Mucosa of descending colon (tissue), 3 donors: ENCODE data around the gene ALG2. TPM values are rescaled to one million over a fixed set of nuclear protein-coding genes. Genes with fewer than 3 reads are reported as not detected.
A peak's percentile ranks its signal among the peaks of the same experiment; 100 is the strongest.

Experiments used
- ATAC-seq: fragments of 200-7000 bp; cut with Tn5 transposase; one replicate; pipeline ENCODE4 v1.9.1; 2020; ENCODE audit warnings: mild to moderate bottlenecking, moderate library complexity
- DNase-seq, 3 donors: peaks; one replicate each; pipeline ENCODE4 v3.0.0-alpha.2; 2020
- H3K36me3 ChIP-seq: fragments of 200-600 bp; one replicate; pipeline ENCODE4 v1.8.0; 2021; ENCODE audit warnings: low read depth, mild to moderate bottlenecking
- H3K4me1 ChIP-seq: fragments of 200-600 bp; one replicate; pipeline ENCODE4 v1.8.0; 2021; ENCODE audit warnings: low read depth, mild to moderate bottlenecking
- H3K4me3 ChIP-seq: fragments of 200-600 bp; one replicate; pipeline ENCODE4 v1.8.0; 2021; ENCODE audit warnings: mild to moderate bottlenecking
- H3K9me3 ChIP-seq: fragments of 200-600 bp; one replicate; pipeline ENCODE4 v1.8.0; 2021; ENCODE audit warnings: mild to moderate bottlenecking
- CTCF ChIP-seq: fragments of 200-600 bp; IDR thresholded peaks from one replicate; pipeline ENCODE4 v1.8.0; 2022; ENCODE audit warnings: antibody characterized with exemption, mild to moderate bottlenecking
- intact Hi-C, 2 donors: fragments of 100-400 bp; cut with DNase I in 1 of 2; cut with micrococcal nuclease in 1 of 2; formaldehyde crosslinking; loops; one replicate each; pipeline versions ENCODE4 v1.11.0 to v1.11.1; 2022; cut with DNase I, micrococcal nuclease
- long read RNA-seq, 2 donors: library from polyadenylated mRNA; unstranded; transcript quantifications; one replicate each; pipeline ENCODE4 v2.0.0, GENCODE V29; 2019 to 2021
- total RNA-seq, 3 donors: library from RNA; stranded (reverse); fragmentation: NEBNext Ultra II Directional in 2 of 3; extraction: Animal tissue kit (Norgen Biotek cat#: 25700) in 2 of 3; gene quantifications; one replicate each; pipeline versions ENCODE4 v1.2.1 to v1.2.4, GENCODE V29; 2021 to 2023
- donor health status: DM: no; HTN: no; CAD: no; lungs with moderate emphysema.
- donor health status: DM: no; HTN: no; CAD: no.
- donor health status: DM: no; HTN: yes; CAD: no.

ALG2 gene
- 10 to 100 TPM; 27.0 to 30.5 (median 30.0) TPM for total RNA-seq
- long read RNA-seq, donor 1, transcript ALG2-203 (2 exons, 1,880 nt): major isoform, 22 of 27 reads
- long read RNA-seq, donor 1, partial matches to known transcripts: 0 of 27 reads
- long read RNA-seq, donor 1, other reads (novel, unspliced or antisense): 1 of 27 reads
- long read RNA-seq, donor 2, transcript ALG2-203 (2 exons, 1,880 nt): major isoform, 45 of 50 reads
- long read RNA-seq, donor 2, partial matches to known transcripts: 1 of 50 reads
- long read RNA-seq, donor 2, other reads (novel, unspliced or antisense): 1 of 50 reads

DNA sequence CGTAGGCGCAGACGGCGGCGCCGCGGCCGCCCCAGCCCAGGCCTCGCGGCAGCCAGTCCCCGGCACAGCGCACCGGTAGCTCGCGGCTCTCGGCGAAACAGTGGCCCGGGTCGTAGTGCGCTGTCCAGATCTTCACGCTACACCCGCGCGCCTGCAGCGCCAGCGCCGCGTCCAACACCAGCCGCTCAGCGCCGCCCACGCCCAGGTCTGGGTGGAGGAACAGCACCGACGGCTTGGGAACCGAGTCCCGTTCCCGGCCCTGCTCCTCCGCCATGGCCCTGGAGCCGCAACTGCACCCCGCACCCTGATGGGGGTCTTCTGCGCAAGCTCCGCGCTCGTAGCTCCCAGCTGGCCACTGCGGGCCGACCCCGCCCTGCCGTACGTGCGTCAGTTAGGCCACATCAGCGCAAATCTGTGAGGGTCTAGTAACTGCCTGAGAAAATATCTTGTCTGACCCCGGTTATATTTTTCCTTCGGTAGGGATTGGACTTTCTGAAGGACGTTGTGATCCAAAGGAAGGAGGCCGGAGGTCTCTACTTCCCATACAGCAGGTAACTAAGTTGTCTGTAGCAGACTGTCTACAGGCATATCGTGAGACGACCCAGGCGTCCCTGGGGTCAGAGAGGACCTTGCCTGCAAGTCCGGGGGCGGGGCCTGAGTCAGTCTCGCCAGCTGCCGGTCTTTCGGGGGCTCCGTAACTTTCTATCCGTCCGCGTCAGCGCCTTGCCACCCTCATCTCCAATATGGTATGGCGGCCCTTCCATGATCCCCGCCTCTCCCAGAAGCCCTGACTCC, at the start of gene ALG2, which contains the start of gene SEC61B:
Gene ALG2 (minus strand): TSS at position 322 of the 795 bp plus-strand sequence. CDS start 48 bp downstream, at position 274.
Gene SEC61B (plus strand): TSS at position 662 of the 795 bp plus-strand sequence. CDS start 82 bp downstream, at position 744.
- H3K4me3 ChIP-seq: peak within 1 kb of the TSS; percentile 98
- TF ChIP-seq CTCF: no peak
- no peaks in the 10 kb centered on the region for H3K36me3 ChIP-seq
- ATAC-seq: peak; percentile 97
- intact Hi-C loops: no loop called here
- DNase-seq: peak; percentile 93 to 97 (median 96)
- no peaks in the 10 kb centered on the region for H3K9me3 ChIP-seq
- H3K4me1 ChIP-seq: peaks cover 26% of the 10 kb centered on the region

DNA sequence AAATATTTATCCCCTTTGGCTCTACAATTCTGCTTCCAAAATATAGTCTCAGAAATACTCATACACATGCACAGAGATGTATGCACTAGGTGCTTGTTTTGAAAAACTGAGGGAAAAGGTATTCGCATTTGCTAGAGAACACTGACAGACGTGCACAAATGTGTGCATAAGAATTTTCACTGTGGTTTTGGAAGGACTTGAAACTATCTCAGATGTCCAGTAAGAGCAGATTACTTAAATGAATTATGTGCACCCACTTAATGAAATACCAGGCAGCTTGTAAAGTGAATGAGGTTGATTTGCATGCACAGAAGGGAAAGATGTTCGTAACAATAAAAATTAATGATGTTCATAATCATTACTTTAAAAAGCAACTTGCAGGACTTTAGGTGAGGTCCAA, 48.7 kb upstream of the ALG2 start:
- no peak for ATAC-seq
- no peak for TF ChIP-seq CTCF
- intact Hi-C loops: no loop called here

GRCh38 chr9:99269416-99269815, 47.7 kb upstream of the ALG2 start:
- ATAC-seq (no peak), DNase-seq (no peak)
- TF ChIP-seq CTCF: no peak
- Histone ChIP-seq H3K4me3 (no peak overlapping the region), H3K4me1 (no peaks in the 10 kb centered on the region), H3K9me3 (no peaks in the 10 kb centered on the region), H3K36me3 (no peaks in the 10 kb centered on the region)
- intact Hi-C loops: no loop called here

More for the DNA sequence above, 48.7 kb upstream of the ALG2 start:
- H3K9me3 ChIP-seq: no peaks in the 10 kb centered on the region
- H3K36me3 ChIP-seq: no peaks in the 10 kb centered on the region
- no peak overlapping the region for H3K4me3 ChIP-seq
- DNase-seq: no peak
- H3K4me1 ChIP-seq: no peaks in the 10 kb centered on the region

DNA sequence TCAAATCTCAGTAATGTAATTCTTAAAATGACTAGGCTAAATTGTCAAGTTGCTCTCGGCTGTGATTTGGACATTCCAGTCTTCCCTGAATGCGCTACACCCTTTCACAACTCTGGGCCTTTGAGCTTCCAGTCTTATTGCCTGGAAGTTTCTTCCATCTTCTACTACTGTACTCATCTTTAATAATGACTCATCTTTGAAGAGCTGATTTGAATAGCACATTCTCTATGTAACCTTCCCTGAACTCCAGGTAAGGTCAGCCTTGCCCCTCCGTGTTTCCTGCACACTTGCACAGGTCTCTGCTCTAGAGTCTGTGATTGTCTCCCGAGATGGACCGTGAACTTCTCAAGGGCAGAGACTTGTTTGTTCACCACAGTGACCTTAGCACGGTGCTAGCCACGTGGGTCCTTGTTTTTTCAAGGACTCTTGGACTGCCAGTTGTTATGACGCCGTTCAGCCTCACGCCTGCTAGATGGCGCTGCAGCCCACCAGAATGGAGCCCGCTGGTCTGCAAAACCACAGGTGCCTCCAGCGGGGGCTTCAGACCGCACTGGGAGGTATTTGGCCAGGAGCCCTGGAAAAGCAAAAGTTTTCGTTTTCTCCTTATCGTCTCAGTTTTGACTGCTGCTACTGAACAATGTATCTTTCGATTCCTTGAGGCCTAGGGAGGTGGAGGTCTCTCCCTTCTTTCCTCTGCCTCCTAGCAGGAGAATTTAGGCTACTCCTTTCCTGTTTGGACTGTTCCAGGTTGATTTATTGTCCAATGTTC, 44.7 kb upstream of the ALG2 start:
- intact Hi-C loops: no loop called here
- TF ChIP-seq CTCF: peak; percentile 48
- no peaks in the 10 kb centered on the region for H3K36me3 ChIP-seq
- DNase-seq (peak; percentile 61 to 69 (median 62)), ATAC-seq (peak; percentile 73)
- no peaks in the 10 kb centered on the region for H3K9me3 ChIP-seq
- no peaks in the 10 kb centered on the region for H3K4me1 ChIP-seq
- H3K4me3 ChIP-seq: no peak overlapping the region

- no peaks in the 10 kb centered on the region for H3K4me1 ChIP-seq
- no peaks in the 10 kb centered on the region for H3K36me3 ChIP-seq
- no peak overlapping the region for H3K4me3 ChIP-seq
- intact Hi-C loops: no loop called here
- H3K9me3 ChIP-seq: no peaks in the 10 kb centered on the region
- ATAC-seq (no peak), DNase-seq (no peak)
- no peak for TF ChIP-seq CTCF
These were observed 43.9 kb upstream of the ALG2 start for GRCh38 chr9:99265691-99266090.
